ENCODE measurements around the gene SCO1. TPM values are rescaled to one million over a fixed set of nuclear protein-coding genes. Genes with fewer than 3 reads are reported as not detected.
A peak's percentile ranks its signal among the peaks of the same experiment; 100 is the strongest.

Gene SCO1
- total RNA-seq, 1 donor from 2014 or later: 33.4 TPM

GRCh38 chr17:10653987-10654386 is 43.3 kb downstream of the SCO1 start:
- no peak for DNase-seq (ENCODE audit: low spot score)

- DNase-seq (ENCODE audit: low spot score): no peak
These were observed 44.2 kb downstream of the SCO1 start for GRCh38 chr17:10652984-10653659.

GRCh38 chr17:10651927-10652326 is 45.4 kb downstream of the SCO1 start:
- DNase-seq (ENCODE audit: low spot score): no peak

- no peak for DNase-seq (ENCODE audit: low spot score)
These were observed 47.7 kb downstream of the SCO1 start for GRCh38 chr17:10649602-10650001.

- DNase-seq (ENCODE audit: low spot score): no peak
These were observed 48.4 kb downstream of the SCO1 start for GRCh38 chr17:10648956-10649355.

GRCh38 chr17:10648381-10648780 is 49.0 kb downstream of the SCO1 start:
- DNase-seq (ENCODE audit: low spot score): no peak

GRCh38 chr17:10646392-10646990 is 50.8 kb downstream of the SCO1 start:
- peak; percentile 70 for DNase-seq (ENCODE audit: low spot score)

- no peak for DNase-seq (ENCODE audit: low spot score)
These were observed 56.9 kb downstream of the SCO1 start for GRCh38 chr17:10640475-10640874.

- no peak for DNase-seq (ENCODE audit: low spot score)
These were observed 59.2 kb downstream of the SCO1 start for GRCh38 chr17:10638151-10638550.

GRCh38 chr17:10635290-10635689 is 62.0 kb downstream of the SCO1 start:
- no peak for DNase-seq (ENCODE audit: low spot score)

- no peak for DNase-seq (ENCODE audit: low spot score)
These were observed 63.5 kb downstream of the SCO1 start for GRCh38 chr17:10633738-10634379.

- DNase-seq (ENCODE audit: low spot score): no peak
These were observed 65.6 kb downstream of the SCO1 start for GRCh38 chr17:10631701-10632100.

- peak; percentile 31 for DNase-seq (ENCODE audit: low spot score)
These were observed 66.2 kb downstream of the SCO1 start for GRCh38 chr17:10631048-10631700.

- no peak for DNase-seq (ENCODE audit: low spot score)
These were observed 67.6 kb downstream of the SCO1 start for GRCh38 chr17:10629706-10630105.

- DNase-seq (ENCODE audit: low spot score): no peak
These were observed 68.6 kb downstream of the SCO1 start for GRCh38 chr17:10628756-10629155.

GRCh38 chr17:10626390-10626789 is 70.9 kb downstream of the SCO1 start:
- no peak for DNase-seq (ENCODE audit: low spot score)

GRCh38 chr17:10624969-10625368 is 72.4 kb downstream of the SCO1 start:
- DNase-seq (ENCODE audit: low spot score): no peak

- no peak for DNase-seq (ENCODE audit: low spot score)
These were observed 73.5 kb downstream of the SCO1 start for GRCh38 chr17:10623737-10624338.

GRCh38 chr17:10622617-10623485 is 74.5 kb downstream of the SCO1 start:
- no peak for DNase-seq (ENCODE audit: low spot score)
